A549 (cell line): ENCODE results near the gene SLC25A19. TPM values are rescaled to one million over a fixed set of nuclear protein-coding genes. Genes with fewer than 3 reads are reported as not detected.

Experiments
- ATAC-seq, 2 experiments: fragments of 200-7000 bp in 1 of 2; fragments of >200 bp in 1 of 2; cut with Nextera tagmentation in 1 of 2; cut with Tn5 transposase in 1 of 2; 3 replicates each; pipeline versions ENCODE4 v1.8.0 to v1.9.1; 2018 to 2020; ENCODE audit warnings: mild to moderate bottlenecking in 1 of 2, moderate library complexity in 1 of 2
- CTCF ChIA-PET: fragments of 300-600 bp; sonication (Branson Sonifier 250); formaldehyde crosslinking; extraction: SDS; loops from one replicate; lab custom pipeline; 2021; ENCODE audit warnings: antibody characterized with exemption, inconsistent platforms; lab: Yijun Ruan, JAX
- POLR2A ChIA-PET: fragments of 350-600 bp; formaldehyde crosslinking; extraction: SDS; loops from one replicate; lab custom pipeline; 2021; ENCODE audit warnings: antibody characterized with exemption, inconsistent platforms; lab: Yijun Ruan, JAX
- DNase-seq, 2 experiments: peaks; one replicate each; pipeline versions ENCODE4 v3.0.0 to v3.0.0-alpha.2; 2011 to 2016; ENCODE audit warnings: low read depth in 1 of 2, low spot score in 1 of 2
- FAIRE-seq: peaks from 2 replicates; lab custom pipeline; 2011; peaks lifted over from hg19 to GRCh38; lab: Jason Lieb, UNC
- H3K27ac ChIP-seq, 2 experiments: fragments of >200 bp; sonication (Bioruptor Twin); formaldehyde crosslinking; 3 replicates each; pipeline ENCODE4 v1.5.1; 2016 to 2017
- H3K4me1 ChIP-seq: fragments of >200 bp; sonication (Bioruptor Twin); formaldehyde crosslinking; 3 replicates; pipeline ENCODE4 v1.6.1; 2016
- H3K4me2 ChIP-seq: fragments of >200 bp; sonication (Bioruptor Twin); formaldehyde crosslinking; 3 replicates; pipeline ENCODE4 v1.6.1; 2016
- H3K4me3 ChIP-seq: fragments of >200 bp; sonication (Bioruptor Twin); formaldehyde crosslinking; 3 replicates; pipeline ENCODE4 v1.5.1; 2016
- H3K9me3 ChIP-seq: fragments of >200 bp; sonication (Bioruptor Twin); formaldehyde crosslinking; 3 replicates; pipeline ENCODE4 v1.6.1; 2016
- CEBPB ChIP-seq, 2 experiments: fragments of >200 bp in 1 of 2; sonication (Bioruptor Twin) in 1 of 2; formaldehyde crosslinking in 1 of 2; IDR thresholded peaks; 2 replicates each; pipeline ENCODE4 v1.6.1; 2012 to 2016
- CHD4 ChIP-seq: fragments of 200-600 bp; sonication (generic); IDR thresholded peaks from 2 replicates; pipeline ENCODE4 v1.6.1; 2016; ENCODE audit warnings: antibody characterized with exemption, mild to moderate bottlenecking, borderline replicate concordance
- CTCF ChIP-seq: fragments of >200 bp; sonication (Bioruptor Twin); formaldehyde crosslinking; IDR thresholded peaks from 3 replicates; pipeline ENCODE4 v1.5.1; 2016
- EHF ChIP-seq: fragments of 250-450 bp; sonication (Bioruptor Pico); IDR thresholded peaks from 2 replicates; pipeline ENCODE4 v1.5.0; 2020; ENCODE audit warnings: mild to moderate bottlenecking
- EHMT2 ChIP-seq: fragments of 200-600 bp; sonication (generic); IDR thresholded peaks from 2 replicates; pipeline ENCODE4 v1.6.1; 2016; ENCODE audit warnings: antibody characterized with exemption, low read depth, mild to moderate bottlenecking, moderate library complexity
- ELK1 ChIP-seq: fragments of 150-350 bp; IDR thresholded peaks from 2 replicates; pipeline ENCODE4 v1.6.1; 2014; ENCODE audit warnings: low read depth, mild to moderate bottlenecking, low read length
- EP300 ChIP-seq, 2 experiments: fragments of >200 bp; sonication (Bioruptor Twin); formaldehyde crosslinking; IDR thresholded peaks; 2 replicates in 1 of 2; 3 replicates in 1 of 2; pipeline ENCODE4 v1.6.1; 2016 to 2017
- FOSL2 ChIP-seq, 2 experiments: fragments of 450-650 bp in 1 of 2; fragments of >200 bp in 1 of 2; sonication (Bioruptor Twin) in 1 of 2; formaldehyde crosslinking; IDR thresholded peaks; 2 replicates each; pipeline versions ENCODE4 v1.5.0 to v1.6.1; 2016 to 2020; ENCODE audit warnings: mild to moderate bottlenecking in 1 of 2, moderate library complexity in 1 of 2
- HDAC2 ChIP-seq: fragments of 200-600 bp; sonication (generic); IDR thresholded peaks from 2 replicates; pipeline ENCODE4 v1.6.1; 2016
- HMGXB4 ChIP-seq: fragments of 250-450 bp; sonication (Bioruptor Pico); IDR thresholded peaks from 2 replicates; pipeline ENCODE4 v1.5.0; 2021; ENCODE audit warnings: mild to moderate bottlenecking, moderate library complexity, borderline replicate concordance
- JUN ChIP-seq, 2 experiments: fragments of >200 bp; sonication (Bioruptor Twin); formaldehyde crosslinking; IDR thresholded peaks; 2 replicates in 1 of 2; 3 replicates in 1 of 2; pipeline ENCODE4 v1.6.1; 2016 to 2017
- KDM5A ChIP-seq: fragments of 200-600 bp; sonication (generic); IDR thresholded peaks from 2 replicates; pipeline ENCODE4 v1.6.1; 2016; ENCODE audit warnings: antibody characterized with exemption, mild to moderate bottlenecking
- NPAS2 ChIP-seq: fragments of 250-450 bp; sonication (Bioruptor Pico); IDR thresholded peaks from 2 replicates; pipeline ENCODE4 v1.8.0; 2022; ENCODE audit warnings: mild to moderate bottlenecking, moderate library complexity, borderline replicate concordance
- POLR2AphosphoS2 ChIP-seq: conservative IDR thresholded peaks from 2 replicates; pipeline ENCODE4 v1.6.1; 2012; ENCODE audit warnings: low read length, improper control_type of control experiment, inconsistent platforms
- RNF2 ChIP-seq: fragments of 200-600 bp; sonication (generic); IDR thresholded peaks from 2 replicates; pipeline ENCODE4 v1.6.1; 2016; ENCODE audit warnings: low read depth, mild to moderate bottlenecking, antibody characterized with exemption, moderate library complexity, borderline replicate concordance
- SREBF2 ChIP-seq: fragments of 450-650 bp; IDR thresholded peaks from 2 replicates; pipeline ENCODE4 v1.6.1; 2014; ENCODE audit warnings: mild to moderate bottlenecking, moderate library complexity
- TFCP2L1 ChIP-seq: fragments of 250-450 bp; sonication (Bioruptor Pico); IDR thresholded peaks from 2 replicates; pipeline ENCODE4 v1.5.0; 2021; ENCODE audit warnings: mild to moderate bottlenecking
- TP53 ChIP-seq: fragments of 250-450 bp; sonication (Bioruptor Pico); IDR thresholded peaks from 2 replicates; pipeline ENCODE4 v1.5.0; 2021; ENCODE audit warnings: mild to moderate bottlenecking, moderate library complexity
- WGBS: methylation state at CpG from one replicate; pipeline ENCODE4 v1.1.6; 2017; ENCODE audit errors: missing lambda C conversion rate; 5-methylcytosine and 5-hydroxymethylcytosine counted together
- polyA plus RNA-seq, 4 experiments: library from polyadenylated mRNA; depleted of rRNA in 3 of 4; stranded (reverse); fragments of >200 nt; fragmentation: RNase III in 1 of 4; extraction: RNeasy Plus Mini Kit Qiagen cat#74134 plus additional on column Dnase treatment in 1 of 4; gene quantifications; 2 replicates in 3 of 4; 3 replicates in 1 of 4; pipeline ENCODE4 v1.2.3, GENCODE V29; 2011 to 2017

The SLC25A19 gene
- polyA plus RNA-seq, 2 of the 4 experiments (the other 2 are of a cell fraction), result 14.9 to 15.3 TPM

GRCh38 chr17:75237100-75238014 lies 51.9 kb downstream of the SLC25A19 start:
- no peak overlapping the region for H3K4me3 ChIP-seq
- H3K4me1 ChIP-seq, result 0 out of 3 replicates have a peak, but pooled peaks cover 6% of the 10 kb centered on the region
- no peaks in the 10 kb centered on the region for H3K9me3 ChIP-seq
- WGBS, result 87% methylated on average over 12 of the region's 12 CpGs
- FAIRE-seq, result no peak
- CTCF ChIA-PET, result interaction anchor here (0.7 to 9.8 kb wide), 23 partner anchors 12 to 357 kb away, joined by 3 to 223 read pairs (median 5); partner anchors contain the start of genes ARMC7, GGA3, MIF4GD and MRPS7
- TF ChIP-seq POLR2AphosphoS2 (0 out of 2 replicates have a peak, but pooled peaks have one; percentile 35), KDM5A (no peak)
- TF ChIP-seq, all 56 proteins: peak for 1
- POLR2A ChIA-PET, result interaction anchor here (1.9 kb wide), 1 partner anchor 24 kb away, joined by 6 read pairs; the partner anchor contains the start of genes GGA3 and MRPS7
- Histone ChIP-seq H3K4me2 (no peak overlapping the region), H3K27ac (no peak overlapping the region)
- no peak for ATAC-seq
- no peak for DNase-seq

- CTCF ChIA-PET, result interaction anchor here (1.0 to 15.8 kb wide), 9 partner anchors 8 to 313 kb away, joined by 3 to 223 read pairs (median 4); partner anchors contain the start of gene MIF4GD
Measured at GRCh38 chr17:75232786-75233185, 56.4 kb downstream of the SLC25A19 start.

More at GRCh38 chr17:75232786-75233185, 56.4 kb downstream of the SLC25A19 start:
- 94% methylated on average over 13 of the region's 13 CpGs for WGBS
- Histone ChIP-seq H3K4me2 (no peak overlapping the region), H3K4me3 (no peak overlapping the region), H3K9me3 (no peaks in the 10 kb centered on the region), H3K27ac (no peak overlapping the region), H3K4me1 (no peaks in the 10 kb centered on the region)
- POLR2A ChIA-PET, result no interaction called here
- DNase-seq (no peak), ATAC-seq (no peak), FAIRE-seq (no peak)
- TF ChIP-seq HDAC2 (no peak), CTCF (no peak), CHD4 (no peak), JUN (IDR thresholded peaks at IDR 0.05) (no peak), NPAS2 (CRISPR knock-in tag) (no peak), HMGXB4 (no peak), EHMT2 (no peak), EHF (CRISPR knock-in tag) (no peak), RNF2 (no peak), CEBPB (IDR thresholded peaks at IDR 0.05) (no peak), ELK1 (no peak), SREBF2 (no peak), TP53 (no peak), FOSL2 (IDR thresholded peaks at IDR 0.05) (no peak), FOSL2 (CRISPR knock-in tag; IDR thresholded peaks at IDR 0.05) (no peak), TFCP2L1 (no peak), EP300 (IDR thresholded peaks at IDR 0.05) (no peak)
